ENCODE data around the gene ADSS1.

ADSS1 gene

GRCh38 chr14:104786091-104786586, 62.1 kb downstream of the ADSS1 start:
- TF ChIP-seq CTCF (IDR thresholded peaks at IDR 0.05; ENCODE audit: low read depth, low read length): no peak
- no peak for DNase-seq (ENCODE audit: low read depth in 2 of 2)

GRCh38 chr14:104786726-104787675, 63.0 kb downstream of the ADSS1 start:
- no peak overlapping the region for H3K4me3 ChIP-seq (replicated peaks in 1 of 2; ENCODE audit: low read depth in 2 of 2, low read length in 2 of 2)
- no peak for DNase-seq (ENCODE audit: low read depth in 2 of 2)
- TF ChIP-seq CTCF (IDR thresholded peaks at IDR 0.05; ENCODE audit: low read depth, low read length): no peak

More at GRCh38 chr14:104786091-104786586, 62.1 kb downstream of the ADSS1 start:
- H3K4me3 ChIP-seq (replicated peaks in 1 of 2; ENCODE audit: low read depth in 2 of 2, low read length in 2 of 2): no peak overlapping the region

GRCh38 chr14:104787736-104788135, 63.7 kb downstream of the ADSS1 start:
- H3K4me3 ChIP-seq (replicated peaks in 1 of 2; ENCODE audit: low read depth in 2 of 2, low read length in 2 of 2): no peak overlapping the region
- TF ChIP-seq CTCF (IDR thresholded peaks at IDR 0.05; ENCODE audit: low read depth, low read length): no peak
- DNase-seq (ENCODE audit: low read depth in 2 of 2): no peak

- TF ChIP-seq CTCF (IDR thresholded peaks at IDR 0.05; ENCODE audit: low read depth, low read length): no peak
- DNase-seq (ENCODE audit: low read depth in 2 of 2): no peak
- H3K4me3 ChIP-seq (replicated peaks in 1 of 2; ENCODE audit: low read depth in 2 of 2, low read length in 2 of 2): no peak overlapping the region
Observed at GRCh38 chr14:104788161-104788818, 64.3 kb downstream of the ADSS1 start.

- no peak for DNase-seq (ENCODE audit: low read depth in 2 of 2)
- no peak overlapping the region for H3K4me3 ChIP-seq (replicated peaks in 1 of 2; ENCODE audit: low read depth in 2 of 2, low read length in 2 of 2)
- no peak for TF ChIP-seq CTCF (IDR thresholded peaks at IDR 0.05; ENCODE audit: low read depth, low read length)
Observed at GRCh38 chr14:104788873-104789663, 65.0 kb downstream of the ADSS1 start.
